CD4-positive, CD25-positive, alpha-beta regulatory T cell (primary cell): Measurements from ENCODE around the gene BRCA1. TPM values are rescaled to one million over a fixed set of nuclear protein-coding genes. Genes with fewer than 3 reads are reported as not detected.

ENCODE experiments used
- ATAC-seq, 2 donors: fragments of 150-1000 bp; cut with Tn5 transposase; one replicate each; pipeline ENCODE4 v1.10.0; 2021; ENCODE audit warnings: low read depth in 2 of 2, moderate number of reproducible peaks in 2 of 2, moderate library complexity in 1 of 2
- DNase-seq, 3 donors: peaks; one replicate each; pipeline versions ENCODE4 v3.0.0 to v3.0.0-alpha.2; 2012 to 2022; ENCODE audit warnings: mixed read lengths in 1 of 3
- H3K27ac ChIP-seq: one replicate; pipeline ENCODE4 v1.7.0; 2013; ENCODE audit warnings: mild to moderate bottlenecking, low read length; ENCODE audit not compliant: insufficient read depth, poor library complexity, severe bottlenecking
- H3K27me3 ChIP-seq: one replicate; pipeline ENCODE4 v1.7.0; 2013; ENCODE audit warnings: low read length; ENCODE audit not compliant: control insufficient read depth, insufficient read depth
- H3K36me3 ChIP-seq: one replicate; pipeline ENCODE4 v1.7.0; 2013; ENCODE audit warnings: mild to moderate bottlenecking, low read length, moderate library complexity; ENCODE audit not compliant: control insufficient read depth, insufficient read depth
- H3K4me1 ChIP-seq: 2 replicates; pipeline ENCODE4 v1.7.0; 2013; ENCODE audit warnings: mild to moderate bottlenecking, low read length; ENCODE audit not compliant: insufficient read depth, control insufficient read depth, poor library complexity, severe bottlenecking
- H3K4me3 ChIP-seq: one replicate; pipeline ENCODE4 v1.7.0; 2013; ENCODE audit warnings: low read depth, mild to moderate bottlenecking, low read length, moderate library complexity
- H3K9me3 ChIP-seq, 2 experiments: 1 replicate in 1 of 2; 2 replicates in 1 of 2; pipeline ENCODE4 v1.7.0; 2013; ENCODE audit warnings: low read length in 2 of 2, mild to moderate bottlenecking in 1 of 2, moderate library complexity in 1 of 2; ENCODE audit not compliant: control insufficient read depth in 2 of 2
- H3K27ac Mint-ChIP-seq, 3 donors: one replicate each; pipeline ENCODE4 v1.8.0; 2020 to 2022; ENCODE audit warnings: mild to moderate bottlenecking in 3 of 3, mixed read lengths in 3 of 3, moderate library complexity in 2 of 3
- H3K27me3 Mint-ChIP-seq: one replicate; pipeline ENCODE4 v1.8.0; 2022; ENCODE audit warnings: mild to moderate bottlenecking, mixed read lengths
- H3K36me3 Mint-ChIP-seq: one replicate; pipeline ENCODE4 v1.8.0; 2020; ENCODE audit warnings: mixed read lengths
- H3K4me1 Mint-ChIP-seq, 4 donors: one replicate each; pipeline ENCODE4 v1.8.0; 2020 to 2022; ENCODE audit warnings: mixed read lengths in 4 of 4, mild to moderate bottlenecking in 1 of 4
- H3K4me3 Mint-ChIP-seq, 4 donors: one replicate each; pipeline ENCODE4 v1.8.0; 2020 to 2022; ENCODE audit warnings: mild to moderate bottlenecking in 4 of 4, mixed read lengths in 4 of 4, moderate library complexity in 3 of 4
- H3K9me3 Mint-ChIP-seq, 7 donors: one replicate each; pipeline ENCODE4 v1.8.0; 2020 to 2022; ENCODE audit warnings: mixed read lengths in 7 of 7, mild to moderate bottlenecking in 3 of 7, moderate library complexity in 2 of 7
- polyA plus RNA-seq, 4 donors: library from polyadenylated mRNA; unstranded; fragments of 300-500 nt; fragmentation: Illumina TruSeq; gene quantifications; one replicate each; pipeline ENCODE4 v1.2.3, GENCODE V29; 2021
- total RNA-seq: library from RNA; stranded (reverse); gene quantifications from one replicate; pipeline ENCODE4 v1.2.3, GENCODE V29; 2022

The BRCA1 gene
- total and polyA plus RNA-seq, 5 donors from 2014 or later: 1.0 to 5.7 (median 1.8) TPM

GRCh38 chr17:43034894-43035293, 90.3 kb downstream of the BRCA1 start:
- ATAC-seq: no peak
- Mint-ChIP-seq H3K4me3 (no peak overlapping the region), H3K27ac (no peak overlapping the region)

DNA sequence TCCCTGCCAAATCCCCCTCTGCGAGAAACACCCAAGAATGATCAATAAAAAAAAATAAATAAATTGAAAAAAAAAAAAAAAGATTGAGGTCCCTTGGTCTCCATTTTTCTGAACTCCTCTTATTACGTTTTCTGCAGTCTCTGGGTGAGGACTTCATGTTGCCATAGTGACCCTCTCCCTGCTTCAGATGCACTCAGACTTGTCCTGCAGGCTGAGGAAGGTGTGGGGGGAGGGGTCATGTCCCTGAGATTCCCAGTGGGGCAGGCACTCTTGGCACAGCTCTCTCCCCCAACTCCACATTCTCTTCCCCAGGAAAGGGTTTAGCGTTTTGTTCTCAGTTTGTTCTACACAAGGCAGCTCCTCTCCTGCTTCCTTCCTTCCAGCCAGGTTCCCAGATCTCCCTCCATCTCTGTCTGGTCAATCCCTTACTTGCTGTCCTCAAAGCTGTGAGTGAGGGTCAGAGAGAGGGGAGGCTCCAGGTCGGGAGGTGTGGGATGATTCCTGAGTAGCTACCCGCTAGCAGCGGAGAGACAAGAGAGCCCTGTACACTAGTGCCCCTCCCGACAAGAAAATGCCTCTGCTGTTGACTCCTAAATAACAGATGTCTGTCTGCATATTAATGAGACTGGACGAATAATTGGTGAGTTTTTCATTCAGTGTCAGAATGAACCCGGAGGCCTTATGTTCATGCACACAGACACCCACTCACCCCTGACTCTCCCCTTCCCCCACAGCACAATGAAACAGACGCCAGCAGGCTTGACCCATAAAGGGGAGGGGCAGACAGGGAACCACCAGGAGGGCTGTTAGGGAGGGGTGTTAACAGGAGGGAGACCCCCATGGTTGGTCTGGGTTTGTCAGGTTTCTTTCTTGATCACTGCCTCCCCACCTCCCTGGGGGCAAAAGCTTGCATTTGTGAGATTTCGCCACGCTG, 90.9 kb downstream of the BRCA1 start:
- Mint-ChIP-seq H3K36me3 (no peaks in the 10 kb centered on the region), H3K27ac (peak overlapping the region in 1 of 3 donors; percentile 20)

More at GRCh38 chr17:43034894-43035293, 90.3 kb downstream of the BRCA1 start:
- Mint-ChIP-seq H3K27me3 (no peaks in the 10 kb centered on the region), H3K36me3 (no peaks in the 10 kb centered on the region), H3K9me3 (no peaks in the 10 kb centered on the region), H3K4me1 (peaks cover 0 to 6% (median 0%) of the 10 kb centered on the region in 4 donors)
- no peaks in the 10 kb centered on the region for H3K4me1 ChIP-seq
- DNase-seq: no peak
- no peak overlapping the region for H3K4me3 ChIP-seq
- no peaks in the 10 kb centered on the region for H3K9me3 ChIP-seq
- H3K27ac ChIP-seq: no peak overlapping the region
- no peaks in the 10 kb centered on the region for H3K36me3 ChIP-seq
- H3K27me3 ChIP-seq: no peaks in the 10 kb centered on the region

DNA sequence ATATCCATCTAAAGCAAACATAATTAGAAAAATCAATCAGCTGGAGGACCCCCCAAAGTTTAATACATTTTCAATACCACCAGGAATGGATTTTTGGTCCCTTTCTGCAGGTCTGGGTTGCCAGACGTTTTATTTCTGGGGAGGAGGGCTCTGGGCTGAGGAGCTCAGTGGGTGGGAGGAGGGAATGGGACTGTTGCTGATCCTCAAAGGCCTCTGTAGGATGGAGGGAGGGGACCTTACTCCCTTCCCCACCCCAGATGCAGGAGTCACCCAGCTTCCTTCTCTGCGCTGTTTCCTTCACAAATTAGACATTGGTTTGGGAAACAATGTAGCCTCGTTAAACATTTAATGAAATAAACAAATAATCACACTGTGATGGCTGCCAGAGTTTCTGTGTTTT, 93.5 kb downstream of the BRCA1 start:
- H3K27ac Mint-ChIP-seq: no peak overlapping the region

More for the DNA sequence above, 90.9 kb downstream of the BRCA1 start:
- H3K4me1 Mint-ChIP-seq: peaks cover 0 to 6% (median 0%) of the 10 kb centered on the region in 4 donors
- H3K27me3 Mint-ChIP-seq: no peaks in the 10 kb centered on the region
- ATAC-seq (no peak), DNase-seq (no peak)
- H3K27me3 ChIP-seq: no peaks in the 10 kb centered on the region
- H3K4me3 ChIP-seq: no peak overlapping the region
- H3K9me3 ChIP-seq: no peaks in the 10 kb centered on the region
- no peaks in the 10 kb centered on the region for H3K36me3 ChIP-seq
- H3K4me1 ChIP-seq: no peaks in the 10 kb centered on the region
- no peak overlapping the region for H3K27ac ChIP-seq
- no peaks in the 10 kb centered on the region for H3K9me3 Mint-ChIP-seq
- no peak overlapping the region for H3K4me3 Mint-ChIP-seq

DNA sequence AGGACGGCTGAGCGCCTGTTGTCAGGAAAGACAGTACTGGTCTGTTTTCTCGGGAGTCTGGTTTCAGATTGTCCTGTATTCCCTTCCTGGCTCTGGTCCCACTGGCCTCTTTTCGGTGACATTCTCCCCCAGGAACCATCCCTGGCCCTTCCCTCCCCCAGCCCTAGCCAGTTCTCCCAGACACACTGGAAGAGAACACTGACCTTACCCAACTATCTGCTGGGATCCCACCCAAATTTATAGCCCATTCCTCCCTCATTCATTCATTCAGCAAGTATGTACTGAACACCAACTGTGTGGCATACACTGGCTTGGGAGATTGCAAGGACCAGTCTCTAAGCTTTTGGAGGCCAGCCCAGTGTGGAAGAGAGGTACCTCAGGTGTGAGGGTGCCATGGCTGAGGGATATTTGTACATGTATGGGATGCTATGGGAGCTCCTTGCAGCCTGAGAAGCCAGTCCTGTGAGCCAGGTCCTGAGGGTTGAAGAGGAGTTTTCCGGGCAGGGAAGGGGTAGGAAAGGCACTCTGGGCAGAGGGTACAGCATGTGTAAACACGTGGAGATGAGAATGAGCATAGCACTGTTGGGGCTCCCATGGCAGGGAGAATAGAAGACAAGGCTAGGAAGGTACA, 94.9 kb downstream of the BRCA1 start:
- Mint-ChIP-seq H3K27me3 (no peaks in the 10 kb centered on the region), H3K4me3 (peak overlapping the region in 1 of 4 donors; percentile 80), H3K36me3 (no peaks in the 10 kb centered on the region), H3K27ac (no peak overlapping the region), H3K4me1 (peaks cover 0 to 6% (median 1%) of the 10 kb centered on the region in 4 donors), H3K9me3 (no peaks in the 10 kb centered on the region)
- ATAC-seq: no peak
- no peaks in the 10 kb centered on the region for H3K9me3 ChIP-seq
- H3K4me1 ChIP-seq: peaks cover 3% of the 10 kb centered on the region
- no peak for DNase-seq
- H3K4me3 ChIP-seq: no peak overlapping the region
- H3K36me3 ChIP-seq: no peaks in the 10 kb centered on the region
- H3K27me3 ChIP-seq: no peaks in the 10 kb centered on the region
- H3K27ac ChIP-seq: no peak overlapping the region

More for the DNA sequence above, 93.5 kb downstream of the BRCA1 start:
- Mint-ChIP-seq H3K36me3 (no peaks in the 10 kb centered on the region), H3K4me1 (peaks cover 0 to 6% (median 0%) of the 10 kb centered on the region in 4 donors), H3K9me3 (no peaks in the 10 kb centered on the region), H3K27me3 (no peaks in the 10 kb centered on the region), H3K4me3 (no peak overlapping the region)
- Histone ChIP-seq H3K27me3 (no peaks in the 10 kb centered on the region), H3K4me1 (no peaks in the 10 kb centered on the region), H3K27ac (no peak overlapping the region), H3K9me3 (no peaks in the 10 kb centered on the region), H3K4me3 (no peak overlapping the region), H3K36me3 (no peaks in the 10 kb centered on the region)
- ATAC-seq (no peak), DNase-seq (no peak)

- Histone ChIP-seq H3K9me3 (no peaks in the 10 kb centered on the region), H3K27ac (no peak overlapping the region), H3K27me3 (no peaks in the 10 kb centered on the region), H3K36me3 (no peaks in the 10 kb centered on the region), H3K4me3 (no peak overlapping the region), H3K4me1 (peaks cover 16% of the 10 kb centered on the region)
- ATAC-seq: no peak
- peak overlapping the region in 2 of 4 donors; percentile 39 to 90 for H3K4me3 Mint-ChIP-seq
- H3K27me3 Mint-ChIP-seq: no peaks in the 10 kb centered on the region
- peak overlapping the region in 2 of 3 donors; percentile 14 to 34 for H3K27ac Mint-ChIP-seq
- H3K4me1 Mint-ChIP-seq: peaks cover 0 to 16% (median 8%) of the 10 kb centered on the region in 4 donors
- no peaks in the 10 kb centered on the region for H3K9me3 Mint-ChIP-seq
- DNase-seq: no peak
- no peaks in the 10 kb centered on the region for H3K36me3 Mint-ChIP-seq
These were observed 96.8 kb downstream of the BRCA1 start for GRCh38 chr17:43028221-43028861.

- H3K4me3 ChIP-seq: no peak overlapping the region
- Mint-ChIP-seq H3K36me3 (no peaks in the 10 kb centered on the region), H3K27me3 (no peaks in the 10 kb centered on the region), H3K4me1 (peaks cover 0 to 16% (median 8%) of the 10 kb centered on the region in 4 donors), H3K4me3 (peak overlapping the region; percentile 59 to 77 (median 72)), H3K9me3 (no peaks in the 10 kb centered on the region), H3K27ac (peak overlapping the region in 1 of 3 donors; percentile 65)
- H3K9me3 ChIP-seq: no peaks in the 10 kb centered on the region
- ATAC-seq: no peak
- peaks cover 20% of the 10 kb centered on the region for H3K4me1 ChIP-seq
- H3K36me3 ChIP-seq: no peaks in the 10 kb centered on the region
- no peak for DNase-seq
- H3K27ac ChIP-seq: no peak overlapping the region
- H3K27me3 ChIP-seq: no peaks in the 10 kb centered on the region
These were observed 97.8 kb downstream of the BRCA1 start for GRCh38 chr17:43027091-43028032.

GRCh38 chr17:43026595-43026994, 98.6 kb downstream of the BRCA1 start:
- Histone ChIP-seq H3K4me1 (peaks cover 22% of the 10 kb centered on the region), H3K9me3 (no peaks in the 10 kb centered on the region), H3K27ac (no peak overlapping the region), H3K4me3 (no peak overlapping the region), H3K36me3 (no peaks in the 10 kb centered on the region), H3K27me3 (no peaks in the 10 kb centered on the region)
- ATAC-seq: no peak
- DNase-seq: no peak
- H3K4me3 Mint-ChIP-seq: peak overlapping the region; percentile 56 to 77 (median 72)
- no peaks in the 10 kb centered on the region for H3K36me3 Mint-ChIP-seq
- no peaks in the 10 kb centered on the region for H3K9me3 Mint-ChIP-seq
- no peaks in the 10 kb centered on the region for H3K27me3 Mint-ChIP-seq
- H3K27ac Mint-ChIP-seq: peak overlapping the region in 1 of 3 donors; percentile 73
- H3K4me1 Mint-ChIP-seq: peaks cover 0 to 16% (median 9%) of the 10 kb centered on the region in 4 donors
